HuH-7 (cell line): ENCODE measurements around the gene TGFBR3.

Experiments
- DNase-seq: peaks from one replicate; pipeline ENCODE4 v3.0.0; 2011; ENCODE audit warnings: low spot score

The TGFBR3 gene

DNA sequence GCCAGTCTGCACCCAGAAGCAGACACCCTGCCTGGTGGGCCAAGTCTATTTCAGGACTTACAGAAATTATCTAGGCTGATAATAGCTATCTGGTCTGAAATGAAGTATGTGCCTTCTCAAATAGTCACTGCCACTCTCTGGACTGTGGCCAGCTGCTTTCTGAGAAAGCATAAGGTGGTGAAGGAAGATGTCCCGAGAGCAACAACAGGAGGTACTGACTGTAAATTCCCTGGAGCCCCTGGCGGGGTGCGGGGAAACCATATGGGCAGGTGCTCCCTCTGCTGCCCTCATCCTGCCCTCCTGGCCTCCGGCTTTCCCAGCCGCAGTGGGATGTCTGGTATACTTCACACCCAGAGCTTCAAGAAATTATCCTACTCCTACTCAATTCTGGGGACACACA is 86.8 kb downstream of the TGFBR3 start:
- DNase-seq, result no peak

DNA sequence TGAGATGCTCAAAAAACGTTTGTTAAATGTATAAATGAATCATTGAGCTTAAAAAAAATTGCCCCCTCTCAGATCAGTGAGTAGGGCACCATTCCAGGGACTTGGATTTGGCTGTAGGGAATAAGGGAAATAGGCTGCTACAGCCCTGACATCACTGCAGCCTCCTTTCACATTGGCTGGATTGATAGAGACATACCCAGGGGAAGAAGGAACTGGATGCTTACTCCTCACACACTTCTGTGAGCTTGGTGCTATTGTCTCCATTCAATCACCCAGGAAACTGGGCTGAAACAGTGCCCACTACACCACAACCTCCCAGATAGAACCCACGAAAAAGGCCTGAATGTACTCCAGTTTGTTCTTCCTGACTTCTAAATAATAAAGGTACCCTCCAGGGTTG is 87.2 kb downstream of the TGFBR3 start:
- no peak for DNase-seq

DNA sequence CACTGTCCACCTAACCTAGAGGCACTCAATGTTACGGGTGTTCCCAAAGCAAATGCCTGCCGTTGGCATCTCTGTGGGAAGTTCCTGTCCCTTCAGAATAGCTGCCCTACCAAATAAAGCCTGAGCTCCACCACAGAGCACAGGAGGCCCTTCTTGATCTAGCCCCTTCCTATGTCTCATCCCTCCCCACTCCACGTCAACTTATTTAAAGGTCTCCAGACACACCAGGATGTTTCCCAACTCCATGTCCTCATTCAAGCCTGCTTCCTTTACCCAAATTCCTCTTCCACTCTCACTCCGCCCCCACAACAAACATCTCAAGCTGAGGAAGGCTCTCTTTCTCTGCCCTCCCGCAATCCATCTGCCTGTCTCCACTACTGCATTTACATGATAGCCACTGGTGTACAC is 87.7 kb downstream of the TGFBR3 start:
- DNase-seq, result no peak

DNA sequence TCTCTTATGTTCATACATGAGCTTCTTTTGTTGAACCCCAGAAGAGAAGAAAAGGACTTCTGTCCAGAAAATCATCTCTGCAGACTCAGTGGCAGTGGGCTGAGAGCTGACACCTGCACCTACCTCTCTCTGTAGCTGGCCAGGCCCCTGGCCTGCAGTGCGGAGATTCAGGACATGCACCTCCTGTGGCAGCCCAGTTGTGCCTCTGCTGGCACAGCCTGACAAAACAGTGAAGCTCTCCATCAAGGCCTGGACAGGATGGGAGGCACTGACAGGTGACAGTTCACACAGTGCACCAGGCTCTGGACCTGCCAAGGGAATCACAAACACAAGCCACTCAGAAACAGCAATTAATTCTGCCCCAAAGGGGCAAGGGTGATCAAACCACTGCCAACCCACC is 88.8 kb downstream of the TGFBR3 start:
- DNase-seq, result no peak

DNA sequence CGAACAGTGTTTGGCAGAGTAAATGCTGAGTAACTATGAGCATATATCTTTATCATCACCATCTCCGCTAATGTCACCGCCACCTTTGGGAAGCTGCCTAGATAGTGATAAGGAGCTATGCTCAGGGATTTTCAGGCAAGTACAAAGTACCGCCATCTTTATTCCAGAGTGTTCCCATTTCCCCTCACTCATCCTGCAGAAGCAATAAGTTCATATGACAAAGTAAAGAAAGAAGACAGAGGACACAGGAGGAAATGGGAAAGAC is 89.6 kb downstream of the TGFBR3 start:
- no peak for DNase-seq

DNA sequence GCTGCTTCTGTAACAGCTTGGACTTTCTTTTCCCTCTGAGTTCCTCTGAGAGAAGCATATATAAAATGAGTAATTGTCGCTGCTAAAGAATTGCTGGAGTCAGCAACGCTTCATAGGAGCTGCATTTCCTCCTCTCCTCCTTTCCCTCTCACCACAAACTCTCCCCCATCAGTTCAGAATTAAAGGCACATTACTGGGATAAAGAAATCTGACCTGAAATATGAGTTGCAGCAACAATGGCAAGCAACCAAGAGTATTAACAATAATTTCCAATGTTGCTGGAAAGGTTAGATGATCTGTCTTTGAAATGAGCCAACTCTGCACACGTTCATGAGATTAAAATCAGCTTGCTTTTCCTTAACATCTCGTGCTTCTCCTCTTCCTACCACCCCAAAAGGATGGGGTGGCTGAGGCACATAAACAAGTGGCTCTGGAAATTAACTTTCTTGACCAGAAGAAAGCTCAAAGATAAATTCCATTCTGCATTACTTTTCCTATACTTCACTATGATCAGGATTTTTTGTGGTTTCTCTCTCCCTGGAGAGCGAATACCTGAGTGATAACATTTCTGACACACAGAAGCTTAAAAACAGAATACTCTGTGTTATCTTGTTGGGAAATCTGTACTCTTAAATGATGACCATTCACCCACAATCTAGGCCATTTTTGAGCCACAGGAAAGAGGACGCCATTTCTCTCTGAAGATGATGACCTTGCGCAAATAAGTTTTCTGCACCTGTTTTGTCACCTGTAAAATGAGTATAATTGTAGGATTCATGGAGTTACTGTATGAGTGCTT is 90.2 kb downstream of the TGFBR3 start:
- no peak for DNase-seq

DNA sequence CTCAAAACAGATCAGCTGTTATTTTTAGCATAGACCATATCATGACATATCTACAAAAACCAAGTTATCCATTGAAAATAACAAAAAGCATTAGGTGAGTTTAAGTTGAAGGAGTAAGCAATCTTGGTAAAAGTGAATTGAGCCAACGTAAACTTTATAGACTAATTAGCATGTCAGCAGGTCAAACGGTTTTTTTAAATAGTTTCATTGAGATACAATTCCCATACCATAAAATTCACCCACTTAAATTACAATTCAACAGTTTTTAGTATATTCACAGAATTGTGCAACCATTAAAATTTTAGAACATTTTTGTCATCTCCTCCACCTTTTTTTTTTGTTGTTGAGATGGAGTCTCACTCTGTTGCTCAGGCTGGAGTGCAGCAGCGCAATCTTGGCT is 92.1 kb downstream of the TGFBR3 start:
- no peak for DNase-seq

DNA sequence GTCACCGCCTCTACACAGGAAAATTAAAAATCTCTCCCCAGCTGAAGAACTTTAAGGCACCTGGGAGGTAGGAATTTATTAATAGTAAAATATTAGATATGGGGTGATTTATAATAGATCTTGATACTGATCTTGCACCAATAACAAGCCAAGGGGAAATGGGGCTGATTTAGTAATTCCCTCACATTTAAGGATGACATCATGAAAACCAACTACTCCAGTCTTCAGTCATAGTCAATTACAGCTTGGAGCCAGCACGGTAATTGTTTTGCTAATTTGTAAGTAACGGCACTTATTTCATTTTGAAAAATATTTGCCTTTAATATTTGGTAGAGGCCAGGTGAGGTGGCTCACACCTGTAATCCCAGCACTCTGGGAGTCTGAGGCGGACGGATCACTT is 92.8 kb downstream of the TGFBR3 start:
- DNase-seq, result no peak

DNA sequence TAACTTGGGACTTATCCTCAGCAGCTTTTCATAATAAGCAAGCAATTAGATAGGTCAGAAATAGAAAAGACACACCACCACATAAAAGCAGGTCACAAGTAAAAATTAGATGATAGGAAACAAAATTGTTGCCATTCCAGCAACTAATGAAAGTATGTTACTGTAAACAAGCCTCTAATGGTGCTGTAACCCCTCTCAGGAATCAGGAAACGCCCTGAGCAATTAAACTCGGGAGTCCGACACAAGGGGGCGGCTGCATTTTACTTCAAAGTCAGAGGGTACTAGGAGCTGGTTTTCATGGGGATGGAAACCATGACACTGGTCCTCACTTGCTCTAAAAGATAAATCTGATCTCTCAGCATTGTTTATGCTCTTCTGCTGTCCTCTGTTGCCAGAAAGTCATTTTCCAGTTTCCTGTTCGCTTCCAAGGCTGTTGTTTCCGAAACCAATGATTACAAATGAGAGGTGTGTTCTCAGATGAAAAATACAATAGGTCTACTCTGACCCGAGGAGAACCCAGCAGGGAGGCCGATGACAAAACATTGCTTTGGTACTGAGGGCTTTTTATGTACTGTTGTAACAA is 93.4 kb downstream of the TGFBR3 start:
- no peak for DNase-seq

DNA sequence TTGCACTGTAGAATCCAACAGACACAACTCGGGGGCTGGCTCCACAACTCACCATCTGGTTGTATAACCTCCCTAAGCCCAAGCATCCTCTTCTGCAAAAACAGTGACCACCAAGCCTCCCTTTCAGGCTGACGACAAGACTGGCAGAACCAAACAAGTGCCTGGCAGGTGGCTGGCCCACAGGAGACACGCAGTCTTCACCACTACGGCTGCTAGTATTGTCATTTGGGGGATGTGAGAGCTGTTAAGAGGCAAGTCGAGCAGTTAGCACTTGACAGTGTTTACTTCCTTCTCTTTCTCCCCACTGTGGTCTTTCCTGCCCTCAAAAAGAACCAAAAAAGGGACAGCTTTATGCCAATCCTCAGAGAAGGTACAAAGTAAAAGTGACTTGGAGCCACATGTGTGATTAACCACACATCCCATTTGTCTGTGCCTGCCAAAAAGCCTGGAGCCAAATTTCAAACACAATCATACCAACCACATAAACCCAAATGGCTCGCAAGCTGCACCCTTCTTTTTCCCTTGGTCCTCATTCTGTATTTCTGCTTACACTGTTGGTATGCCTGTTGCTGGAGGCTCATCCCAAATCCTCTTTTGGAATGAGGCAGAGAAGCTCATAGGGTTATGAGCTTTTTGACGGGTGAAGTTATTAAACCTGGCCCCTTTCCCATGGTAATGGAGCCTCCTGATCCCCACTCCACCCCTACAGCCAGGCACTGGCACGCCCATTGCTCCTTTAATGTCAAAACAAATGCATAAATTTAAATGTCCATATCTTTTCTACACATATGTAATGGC is 94.1 kb downstream of the TGFBR3 start:
- no peak for DNase-seq

DNA sequence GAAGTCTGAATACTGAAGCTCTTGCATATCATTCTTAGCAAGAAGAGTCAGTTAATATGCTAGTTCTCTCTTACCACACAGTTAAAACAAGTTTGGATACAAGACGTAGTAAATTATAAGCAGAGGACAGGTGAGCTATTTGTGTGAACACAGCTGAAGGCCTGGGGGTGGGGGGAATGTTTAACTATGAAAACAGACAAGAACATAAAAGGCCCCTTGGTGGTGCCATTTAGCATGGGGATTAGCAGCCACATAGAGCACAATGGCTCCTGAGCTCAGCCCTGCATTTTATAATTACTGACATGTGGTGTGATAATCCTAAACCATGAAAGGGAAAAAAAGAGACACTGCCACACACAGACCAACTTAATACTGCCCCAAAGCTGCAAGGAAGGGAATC is 94.8 kb downstream of the TGFBR3 start:
- no peak for DNase-seq

DNA sequence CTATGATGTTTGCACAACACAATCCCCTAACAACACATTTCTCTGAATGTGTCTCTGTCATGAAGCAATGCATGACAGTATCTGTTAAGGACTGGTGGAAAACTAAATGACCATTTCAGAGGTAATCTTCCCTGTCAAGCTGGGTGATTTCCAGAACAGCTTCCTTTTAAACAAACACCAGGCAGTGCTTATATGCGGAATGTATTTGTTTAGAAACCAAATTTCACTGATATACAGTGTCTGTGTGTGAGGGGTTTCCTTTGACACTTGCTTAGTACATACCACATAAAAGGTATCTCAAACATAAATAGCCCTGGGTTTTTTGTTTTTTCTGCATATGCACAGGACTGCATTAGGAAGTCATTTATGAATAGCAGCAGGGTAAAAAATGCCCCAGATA is 95.6 kb downstream of the TGFBR3 start:
- no peak for DNase-seq

DNA sequence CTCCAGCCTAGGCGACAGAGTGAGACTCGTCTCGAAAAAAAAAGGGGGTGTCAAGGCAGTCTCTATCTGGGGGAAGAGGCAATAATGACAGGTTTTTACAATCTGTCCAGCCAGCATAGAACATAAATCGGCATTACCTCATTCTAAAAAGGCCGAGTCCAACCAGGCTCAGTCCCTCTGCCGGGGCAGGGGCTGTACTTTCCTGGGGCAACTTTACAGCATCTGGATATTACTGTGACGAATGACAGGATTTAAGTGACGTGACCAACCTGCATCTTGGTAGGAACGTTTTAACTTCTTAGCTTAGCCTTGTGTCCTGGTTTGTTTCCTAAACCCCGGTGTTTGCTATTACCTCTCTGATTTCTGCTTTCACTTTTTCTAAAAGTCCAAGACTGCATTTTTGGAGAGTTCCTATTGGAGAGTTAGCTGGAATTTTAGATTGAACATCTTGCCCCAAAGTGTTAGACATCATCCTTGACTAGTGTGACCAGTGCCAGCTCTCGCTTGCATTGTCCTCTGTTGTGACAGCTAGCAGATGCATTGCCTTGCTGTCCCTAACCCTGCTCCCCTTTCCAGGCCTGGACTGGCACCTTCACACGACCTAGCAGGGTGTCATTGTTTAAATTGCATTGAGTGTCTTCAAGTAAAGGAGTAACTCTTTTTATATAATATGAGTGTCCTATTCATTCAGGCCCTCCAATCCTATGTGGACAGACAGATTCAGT is 96.5 kb downstream of the TGFBR3 start:
- no peak for DNase-seq

DNA sequence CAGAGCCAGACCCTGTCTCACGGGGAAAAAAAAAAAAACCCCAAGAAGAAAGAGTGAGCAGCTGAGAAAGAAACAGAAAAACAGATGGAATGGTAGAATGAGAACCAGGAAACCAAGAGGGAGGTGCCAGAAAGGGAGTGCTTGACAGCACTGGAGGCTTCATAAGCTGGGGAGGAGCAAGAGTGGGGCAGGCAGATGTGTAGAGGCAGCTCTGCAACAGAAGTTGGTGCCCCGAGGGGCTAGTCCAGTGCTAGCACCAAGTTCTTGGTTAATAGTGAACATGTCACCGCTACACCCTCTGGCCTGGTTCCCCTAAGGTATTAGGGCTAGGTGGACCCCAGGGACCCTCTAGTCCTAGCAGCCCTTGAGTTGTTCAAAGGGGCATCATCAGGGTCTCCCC is 98.0 kb downstream of the TGFBR3 start:
- DNase-seq, result no peak

DNA sequence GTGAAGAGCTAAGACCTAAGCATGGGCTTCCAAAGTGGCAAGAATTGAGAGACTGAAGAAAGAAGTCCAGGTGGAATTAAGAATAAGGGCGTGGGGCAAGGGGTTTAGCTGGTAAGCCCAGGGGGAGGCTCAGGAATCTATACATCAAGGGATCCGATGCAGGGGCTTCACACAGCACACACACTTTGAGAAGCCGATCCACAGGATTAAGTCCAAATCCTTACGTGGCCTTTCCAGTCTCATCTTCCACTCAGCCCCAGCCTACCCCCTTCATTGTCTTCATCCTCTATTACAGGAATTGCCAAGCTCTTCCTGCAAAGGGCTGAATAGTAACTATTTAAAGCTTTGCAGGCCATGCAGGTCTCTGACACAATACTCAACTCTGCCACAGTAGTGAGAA is 101.3 kb downstream of the TGFBR3 start:
- no peak for DNase-seq

DNA sequence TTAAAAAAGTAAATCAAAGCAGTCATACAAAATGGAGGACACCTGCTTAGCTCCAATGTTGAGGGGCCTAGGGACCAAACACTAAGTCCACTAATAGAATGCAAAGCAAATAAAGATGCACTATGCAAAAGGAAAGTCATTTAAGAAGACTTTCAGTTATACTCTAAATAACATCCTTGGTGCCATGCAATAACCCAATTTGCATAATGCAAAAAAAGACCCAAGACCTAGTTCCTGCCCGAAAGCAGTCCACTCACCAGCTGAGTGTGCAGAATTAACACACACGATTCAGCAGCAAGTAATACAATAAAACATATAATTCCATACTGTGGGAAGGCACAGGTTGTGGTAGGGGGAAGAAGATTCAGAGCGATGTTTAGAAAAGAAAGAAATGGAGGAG is 101.8 kb downstream of the TGFBR3 start:
- no peak for DNase-seq

DNA sequence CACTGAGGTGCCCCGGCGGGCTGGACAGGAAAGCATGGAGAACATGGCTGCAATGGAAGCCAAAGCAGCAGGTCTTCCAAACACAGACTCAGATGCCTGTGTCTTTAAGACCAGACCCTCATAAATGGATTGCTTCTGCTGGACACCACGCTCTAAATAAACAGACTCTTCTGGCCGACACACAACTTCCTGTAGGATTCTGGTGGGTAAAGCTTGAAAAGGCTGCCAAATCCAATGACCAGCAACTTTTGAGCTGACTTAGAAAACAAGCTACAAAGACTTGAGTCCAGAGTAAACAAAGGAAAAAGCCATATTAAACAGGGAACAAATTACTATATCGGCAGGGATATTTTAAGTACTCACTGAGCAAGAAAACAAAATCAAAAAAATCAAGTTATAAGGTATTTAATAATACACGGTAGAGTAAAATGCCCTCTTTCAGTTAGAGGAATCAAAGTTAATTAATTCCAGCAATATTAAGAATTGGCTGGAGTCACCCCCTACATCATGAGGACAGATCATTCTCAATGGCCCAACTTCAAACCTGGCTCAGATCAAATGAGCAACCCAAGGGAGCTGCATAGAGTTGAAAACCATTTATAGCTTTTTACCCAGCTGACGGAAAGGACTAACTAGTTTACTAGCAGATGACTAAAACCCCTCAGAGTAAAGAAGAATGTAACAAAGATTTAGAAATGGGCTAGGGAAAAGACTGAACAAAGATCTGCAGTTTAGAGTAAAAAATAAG is 102.4 kb downstream of the TGFBR3 start:
- no peak for DNase-seq

DNA sequence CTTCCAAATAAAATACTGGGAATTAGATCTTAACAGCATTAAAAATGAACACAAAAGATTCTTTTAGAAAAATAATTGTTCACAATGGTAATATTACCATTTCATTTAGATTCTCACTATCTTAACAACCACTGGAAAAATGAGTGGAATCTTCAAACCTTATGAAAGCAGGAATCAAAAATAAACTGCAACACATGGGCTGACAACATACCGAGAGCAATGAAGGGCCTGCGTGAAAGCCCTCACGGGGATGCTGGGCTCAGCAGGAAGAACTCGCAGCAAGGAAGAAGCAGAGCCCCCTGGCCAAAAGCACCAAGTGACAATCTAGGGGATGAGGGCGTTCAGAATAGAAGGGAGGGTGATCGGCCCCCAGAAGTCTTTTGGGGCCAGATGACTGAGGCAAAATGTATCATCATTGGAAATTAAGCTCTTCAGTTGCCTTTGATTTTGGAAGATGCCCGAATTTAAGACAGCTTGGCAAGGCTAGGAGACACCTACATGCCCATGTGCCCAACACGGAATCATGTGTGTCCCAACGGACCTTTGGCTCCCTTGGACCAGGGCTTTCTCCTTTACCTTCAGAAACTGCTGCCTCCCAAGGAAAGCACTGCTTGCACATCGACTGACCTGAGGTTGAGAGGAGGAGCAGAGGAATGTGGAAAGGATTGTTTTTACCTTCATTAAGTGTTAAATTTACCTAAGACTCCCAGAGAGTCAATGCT is 103.9 kb downstream of the TGFBR3 start:
- DNase-seq, result no peak

DNA sequence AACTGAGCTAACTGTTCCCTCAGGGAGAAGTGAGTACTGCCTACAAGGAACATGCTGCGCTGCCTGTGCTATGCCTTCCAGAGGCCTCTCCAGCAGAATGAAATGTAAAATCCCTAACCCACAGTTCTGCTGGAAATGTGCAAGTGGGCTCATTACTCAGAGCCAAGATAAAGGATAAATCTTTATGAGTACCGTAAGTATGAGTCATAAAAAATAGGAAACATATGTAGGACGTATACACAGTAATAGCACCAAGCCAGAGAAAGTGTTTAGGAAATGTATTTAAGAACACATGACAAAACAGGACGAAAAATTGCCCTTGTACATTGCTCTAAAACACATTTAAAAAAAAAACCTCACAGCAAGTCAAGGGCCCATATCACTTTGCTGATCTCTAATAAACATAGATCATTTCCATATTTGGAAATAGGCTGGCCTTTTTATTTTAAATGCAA is 104.6 kb downstream of the TGFBR3 start:
- no peak for DNase-seq

DNA sequence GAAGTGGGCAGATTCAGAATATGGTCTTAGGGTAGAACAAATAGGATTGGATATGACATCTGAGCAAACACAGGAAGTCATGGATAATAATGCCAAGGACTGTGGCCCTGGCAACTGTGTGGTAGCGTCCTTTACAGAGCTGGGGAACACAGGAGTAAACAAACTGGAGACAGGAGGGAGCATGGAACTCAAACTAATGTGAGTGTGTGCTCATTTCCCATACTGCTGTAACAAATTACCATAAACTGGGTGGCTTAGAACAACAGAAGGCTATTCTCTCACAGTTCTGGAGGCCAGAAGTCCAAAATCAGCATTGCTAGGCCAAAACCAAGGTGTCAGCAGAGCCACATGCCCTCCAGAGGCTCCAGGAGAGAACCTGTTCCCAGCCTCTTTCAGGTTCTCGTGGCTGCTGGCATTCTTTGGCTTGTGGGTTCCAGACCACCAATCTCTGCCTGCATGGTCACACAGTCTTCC is 106.4 kb downstream of the TGFBR3 start:
- no peak for DNase-seq

DNA sequence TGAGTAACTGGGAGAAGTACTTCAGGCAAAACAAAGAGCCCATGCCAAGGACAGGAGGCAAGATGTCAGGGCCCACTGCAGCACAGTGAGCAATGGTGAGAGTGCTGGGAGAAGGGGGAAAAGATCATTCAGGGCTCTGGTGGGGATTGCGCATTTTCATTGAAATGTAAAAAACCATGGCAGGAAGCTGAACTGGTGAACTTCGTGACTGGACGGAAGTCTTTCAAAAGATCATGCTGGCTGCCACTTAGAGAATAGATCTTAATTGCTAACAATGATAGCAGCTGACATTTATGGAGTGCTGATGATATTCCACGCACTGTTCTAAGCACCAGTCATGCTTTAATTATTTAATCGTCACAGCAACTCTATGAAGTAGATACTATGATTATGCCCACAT is 107.0 kb downstream of the TGFBR3 start:
- DNase-seq, result no peak
